ENCODE measurements around the gene ELMO1. TPM values are rescaled to one million over a fixed set of nuclear protein-coding genes. Genes with fewer than 3 reads are reported as not detected.

ELMO1 gene
- total RNA-seq, 2 donors from 2014 or later: 160 to 169 TPM

GRCh38 chr7:37052705-37053104 lies 396.0 kb downstream of the ELMO1 start:
- peaks cover 9% of the 10 kb centered on the region for H3K36me3 Mint-ChIP-seq (ENCODE audit: low read depth)
- ATAC-seq: no peak
- no peak overlapping the region for H3K27ac Mint-ChIP-seq
- no peak for DNase-seq
- no peaks in the 10 kb centered on the region for H3K27me3 Mint-ChIP-seq
- no peaks in the 10 kb centered on the region for H3K9me3 ChIP-seq (ENCODE audit: control insufficient read depth, low read length, poor library complexity, severe bottlenecking)
- H3K4me1 Mint-ChIP-seq: peaks cover 11% of the 10 kb centered on the region
- no peak overlapping the region for H3K4me3 Mint-ChIP-seq

- Mint-ChIP-seq H3K4me3 (no peak overlapping the region), H3K4me1 (peaks cover 12% of the 10 kb centered on the region), H3K27me3 (no peaks in the 10 kb centered on the region), H3K27ac (no peak overlapping the region), H3K36me3 (ENCODE audit: low read depth) (peaks cover 4% of the 10 kb centered on the region)
- H3K9me3 ChIP-seq (ENCODE audit: control insufficient read depth, low read length, poor library complexity, severe bottlenecking): no peaks in the 10 kb centered on the region
- no peak for ATAC-seq
- no peak for DNase-seq
Measured at GRCh38 chr7:37050801-37051200, 397.9 kb downstream of the ELMO1 start.

GRCh38 chr7:37048674-37049073 lies 400.0 kb downstream of the ELMO1 start:
- Mint-ChIP-seq H3K36me3 (ENCODE audit: low read depth) (peaks cover 4% of the 10 kb centered on the region), H3K27ac (no peak overlapping the region)

GRCh38 chr7:37047260-37047659 lies 401.4 kb downstream of the ELMO1 start:
- H3K27me3 Mint-ChIP-seq: no peaks in the 10 kb centered on the region
- H3K27ac Mint-ChIP-seq: no peak overlapping the region
- H3K4me1 Mint-ChIP-seq: peaks cover 15% of the 10 kb centered on the region
- no peaks in the 10 kb centered on the region for H3K9me3 ChIP-seq (ENCODE audit: control insufficient read depth, low read length, poor library complexity, severe bottlenecking)
- ATAC-seq (no peak), DNase-seq (no peak)
- peaks cover 2% of the 10 kb centered on the region for H3K36me3 Mint-ChIP-seq (ENCODE audit: low read depth)
- H3K4me3 Mint-ChIP-seq: no peak overlapping the region

More at GRCh38 chr7:37048674-37049073, 400.0 kb downstream of the ELMO1 start:
- H3K27me3 Mint-ChIP-seq: no peaks in the 10 kb centered on the region
- H3K4me3 Mint-ChIP-seq: no peak overlapping the region
- DNase-seq: no peak
- no peaks in the 10 kb centered on the region for H3K9me3 ChIP-seq (ENCODE audit: control insufficient read depth, low read length, poor library complexity, severe bottlenecking)
- peaks cover 15% of the 10 kb centered on the region for H3K4me1 Mint-ChIP-seq
- no peak for ATAC-seq

GRCh38 chr7:37046531-37047079 lies 402.1 kb downstream of the ELMO1 start:
- H3K36me3 Mint-ChIP-seq (ENCODE audit: low read depth): peaks cover 2% of the 10 kb centered on the region
- peaks cover 15% of the 10 kb centered on the region for H3K4me1 Mint-ChIP-seq
- no peak for ATAC-seq
- H3K4me3 Mint-ChIP-seq: peak overlapping the region; percentile 36
- H3K9me3 ChIP-seq (ENCODE audit: control insufficient read depth, low read length, poor library complexity, severe bottlenecking): no peaks in the 10 kb centered on the region
- no peak overlapping the region for H3K27ac Mint-ChIP-seq
- DNase-seq: no peak
- H3K27me3 Mint-ChIP-seq: no peaks in the 10 kb centered on the region

GRCh38 chr7:37045681-37046179 lies 402.9 kb downstream of the ELMO1 start:
- no peak for ATAC-seq
- no peak overlapping the region for H3K4me3 Mint-ChIP-seq
- H3K9me3 ChIP-seq (ENCODE audit: control insufficient read depth, low read length, poor library complexity, severe bottlenecking): no peaks in the 10 kb centered on the region
- peaks cover 10% of the 10 kb centered on the region for H3K4me1 Mint-ChIP-seq
- H3K27ac Mint-ChIP-seq: no peak overlapping the region
- no peaks in the 10 kb centered on the region for H3K27me3 Mint-ChIP-seq
- DNase-seq: no peak
- H3K36me3 Mint-ChIP-seq (ENCODE audit: low read depth): peaks cover 2% of the 10 kb centered on the region

GRCh38 chr7:37041461-37041860 lies 407.2 kb downstream of the ELMO1 start:
- ATAC-seq (no peak), DNase-seq (no peak)
- no peak overlapping the region for H3K4me3 Mint-ChIP-seq
- no peaks in the 10 kb centered on the region for H3K9me3 ChIP-seq (ENCODE audit: control insufficient read depth, low read length, poor library complexity, severe bottlenecking)
- no peaks in the 10 kb centered on the region for H3K27me3 Mint-ChIP-seq
- H3K4me1 Mint-ChIP-seq: peaks cover 8% of the 10 kb centered on the region
- no peak overlapping the region for H3K27ac Mint-ChIP-seq
- H3K36me3 Mint-ChIP-seq (ENCODE audit: low read depth): peaks cover 5% of the 10 kb centered on the region

- H3K36me3 Mint-ChIP-seq (ENCODE audit: low read depth): peaks cover 5% of the 10 kb centered on the region
- no peaks in the 10 kb centered on the region for H3K27me3 Mint-ChIP-seq
- H3K9me3 ChIP-seq (ENCODE audit: control insufficient read depth, low read length, poor library complexity, severe bottlenecking): no peaks in the 10 kb centered on the region
- H3K4me1 Mint-ChIP-seq: peaks cover 7% of the 10 kb centered on the region
- no peak overlapping the region for H3K27ac Mint-ChIP-seq
- ATAC-seq (no peak), DNase-seq (no peak)
- H3K4me3 Mint-ChIP-seq: no peak overlapping the region
Measured at GRCh38 chr7:37040330-37040729, 408.3 kb downstream of the ELMO1 start.

GRCh38 chr7:37039131-37039749 lies 409.4 kb downstream of the ELMO1 start:
- Mint-ChIP-seq H3K36me3 (ENCODE audit: low read depth) (peaks cover 5% of the 10 kb centered on the region), H3K27ac (no peak overlapping the region), H3K27me3 (no peaks in the 10 kb centered on the region), H3K4me1 (peaks cover 4% of the 10 kb centered on the region), H3K4me3 (no peak overlapping the region)
- DNase-seq (no peak), ATAC-seq (no peak)
- no peaks in the 10 kb centered on the region for H3K9me3 ChIP-seq (ENCODE audit: control insufficient read depth, low read length, poor library complexity, severe bottlenecking)

GRCh38 chr7:37038706-37039105 lies 410.0 kb downstream of the ELMO1 start:
- Mint-ChIP-seq H3K27me3 (no peaks in the 10 kb centered on the region), H3K4me1 (peaks cover 5% of the 10 kb centered on the region), H3K27ac (no peak overlapping the region), H3K36me3 (ENCODE audit: low read depth) (peaks cover 6% of the 10 kb centered on the region), H3K4me3 (no peak overlapping the region)
- no peaks in the 10 kb centered on the region for H3K9me3 ChIP-seq (ENCODE audit: control insufficient read depth, low read length, poor library complexity, severe bottlenecking)
- ATAC-seq (no peak), DNase-seq (no peak)

GRCh38 chr7:37037286-37037685 lies 411.4 kb downstream of the ELMO1 start:
- ATAC-seq: no peak
- peaks cover 9% of the 10 kb centered on the region for H3K36me3 Mint-ChIP-seq (ENCODE audit: low read depth)
- no peak for DNase-seq
- no peak overlapping the region for H3K27ac Mint-ChIP-seq
- peaks cover 7% of the 10 kb centered on the region for H3K4me1 Mint-ChIP-seq
- H3K27me3 Mint-ChIP-seq: no peaks in the 10 kb centered on the region
- H3K4me3 Mint-ChIP-seq: no peak overlapping the region
- no peaks in the 10 kb centered on the region for H3K9me3 ChIP-seq (ENCODE audit: control insufficient read depth, low read length, poor library complexity, severe bottlenecking)

- no peak for ATAC-seq
- H3K4me3 Mint-ChIP-seq: no peak overlapping the region
- H3K4me1 Mint-ChIP-seq: peaks cover 12% of the 10 kb centered on the region
- no peak for DNase-seq
- H3K36me3 Mint-ChIP-seq (ENCODE audit: low read depth): peaks cover 12% of the 10 kb centered on the region
- no peaks in the 10 kb centered on the region for H3K9me3 ChIP-seq (ENCODE audit: control insufficient read depth, low read length, poor library complexity, severe bottlenecking)
- H3K27ac Mint-ChIP-seq: no peak overlapping the region
- no peaks in the 10 kb centered on the region for H3K27me3 Mint-ChIP-seq
Measured at GRCh38 chr7:37035631-37036030, 413.0 kb downstream of the ELMO1 start.

GRCh38 chr7:37033141-37033540 lies 415.5 kb downstream of the ELMO1 start:
- H3K27me3 Mint-ChIP-seq: no peaks in the 10 kb centered on the region
- DNase-seq (no peak), ATAC-seq (no peak)
- no peak overlapping the region for H3K4me3 Mint-ChIP-seq
- no peaks in the 10 kb centered on the region for H3K9me3 ChIP-seq (ENCODE audit: control insufficient read depth, low read length, poor library complexity, severe bottlenecking)
- H3K36me3 Mint-ChIP-seq (ENCODE audit: low read depth): peaks cover 11% of the 10 kb centered on the region
- peaks cover 22% of the 10 kb centered on the region for H3K4me1 Mint-ChIP-seq
- no peak overlapping the region for H3K27ac Mint-ChIP-seq

GRCh38 chr7:37032258-37032601 lies 416.4 kb downstream of the ELMO1 start:
- H3K27me3 Mint-ChIP-seq: no peaks in the 10 kb centered on the region
- ATAC-seq (no peak), DNase-seq (no peak)
- H3K27ac Mint-ChIP-seq: no peak overlapping the region
- no peak overlapping the region for H3K4me3 Mint-ChIP-seq
- H3K36me3 Mint-ChIP-seq (ENCODE audit: low read depth): peaks cover 8% of the 10 kb centered on the region
- H3K4me1 Mint-ChIP-seq: peaks cover 19% of the 10 kb centered on the region
- no peaks in the 10 kb centered on the region for H3K9me3 ChIP-seq (ENCODE audit: control insufficient read depth, low read length, poor library complexity, severe bottlenecking)

Measured in T-helper 17 cell (primary cell).